ENCODE measurements around the gene KCNJ5.
A peak's percentile ranks its signal among the peaks of the same experiment; 100 is the strongest.

Gene KCNJ5

GRCh38 chr11:128848815-128849455, 42.2 kb upstream of the KCNJ5 start:
- TF ChIP-seq, protein P1, sequence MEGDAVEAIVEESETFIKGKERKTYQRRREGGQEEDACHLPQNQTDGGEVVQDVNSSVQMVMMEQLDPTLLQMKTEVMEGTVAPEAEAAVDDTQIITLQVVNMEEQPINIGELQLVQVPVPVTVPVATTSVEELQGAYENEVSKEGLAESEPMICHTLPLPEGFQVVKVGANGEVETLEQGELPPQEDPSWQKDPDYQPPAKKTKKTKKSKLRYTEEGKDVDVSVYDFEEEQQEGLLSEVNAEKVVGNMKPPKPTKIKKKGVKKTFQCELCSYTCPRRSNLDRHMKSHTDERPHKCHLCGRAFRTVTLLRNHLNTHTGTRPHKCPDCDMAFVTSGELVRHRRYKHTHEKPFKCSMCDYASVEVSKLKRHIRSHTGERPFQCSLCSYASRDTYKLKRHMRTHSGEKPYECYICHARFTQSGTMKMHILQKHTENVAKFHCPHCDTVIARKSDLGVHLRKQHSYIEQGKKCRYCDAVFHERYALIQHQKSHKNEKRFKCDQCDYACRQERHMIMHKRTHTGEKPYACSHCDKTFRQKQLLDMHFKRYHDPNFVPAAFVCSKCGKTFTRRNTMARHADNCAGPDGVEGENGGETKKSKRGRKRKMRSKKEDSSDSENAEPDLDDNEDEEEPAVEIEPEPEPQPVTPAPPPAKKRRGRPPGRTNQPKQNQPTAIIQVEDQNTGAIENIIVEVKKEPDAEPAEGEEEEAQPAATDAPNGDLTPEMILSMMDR (IDR thresholded peaks at IDR 0.05), result peak; percentile 77
- Mint-ChIP-seq H3K27me3 (ENCODE audit: low read depth, poor library complexity) (peaks cover 18% of the 10 kb centered on the region), H3K4me1 (peaks cover 6% of the 10 kb centered on the region), H3K27ac (peak overlapping the region; percentile 27), H3K4me3 (no peak overlapping the region), H3K36me3 (ENCODE audit: low read depth) (no peaks in the 10 kb centered on the region), H3K9me3 (no peaks in the 10 kb centered on the region)
- peak; percentile 80 for DNase-seq

DNA sequence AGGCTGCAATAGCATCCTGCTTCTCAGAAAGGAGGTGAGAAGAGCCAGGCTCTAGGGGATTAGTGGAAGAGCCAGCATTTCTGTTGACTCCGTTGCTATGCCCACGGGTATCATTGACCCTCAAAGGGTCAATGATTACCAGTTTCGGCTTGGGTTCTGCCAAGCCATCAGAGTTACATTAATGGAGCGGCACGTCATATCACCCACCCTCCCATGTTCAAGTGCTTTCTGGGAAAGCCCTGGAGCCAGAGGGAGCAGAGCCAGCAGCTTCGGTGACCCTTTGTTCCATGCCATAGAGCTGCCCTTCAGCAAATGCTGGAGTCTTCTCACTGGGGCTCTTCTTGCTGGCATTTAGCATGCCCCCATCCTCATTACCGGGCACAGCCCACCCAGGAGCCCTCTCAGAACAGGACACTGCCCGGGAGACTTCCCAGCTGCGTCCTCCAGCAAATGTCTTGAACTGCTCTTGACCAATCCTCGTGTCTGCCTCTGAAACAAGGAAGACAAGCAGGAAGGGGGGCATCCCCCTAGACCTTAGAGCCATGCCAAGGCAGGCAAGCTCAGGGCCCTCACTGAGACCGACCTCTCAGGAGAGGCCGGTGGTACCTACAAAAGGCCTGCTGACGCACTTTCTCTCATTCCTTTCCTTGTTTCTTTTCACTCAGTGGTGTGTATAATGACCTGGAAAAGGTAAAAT, 38.7 kb upstream of the KCNJ5 start:
- Mint-ChIP-seq H3K4me3 (no peak overlapping the region), H3K36me3 (ENCODE audit: low read depth) (no peaks in the 10 kb centered on the region), H3K27me3 (ENCODE audit: low read depth, poor library complexity) (peaks cover 34% of the 10 kb centered on the region), H3K27ac (no peak overlapping the region), H3K4me1 (peaks cover 21% of the 10 kb centered on the region), H3K9me3 (no peaks in the 10 kb centered on the region)
- DNase-seq, result no peak
- TF ChIP-seq, protein P1 (IDR thresholded peaks at IDR 0.05), result no peak

- Mint-ChIP-seq H3K9me3 (no peaks in the 10 kb centered on the region), H3K4me1 (peaks cover 25% of the 10 kb centered on the region), H3K4me3 (no peak overlapping the region), H3K36me3 (ENCODE audit: low read depth) (no peaks in the 10 kb centered on the region), H3K27me3 (ENCODE audit: low read depth, poor library complexity) (peaks cover 43% of the 10 kb centered on the region), H3K27ac (no peak overlapping the region)
- DNase-seq, result no peak
- TF ChIP-seq, protein P1 (IDR thresholded peaks at IDR 0.05), result no peak
These were observed 37.6 kb upstream of the KCNJ5 start for GRCh38 chr11:128853559-128853958.

DNA sequence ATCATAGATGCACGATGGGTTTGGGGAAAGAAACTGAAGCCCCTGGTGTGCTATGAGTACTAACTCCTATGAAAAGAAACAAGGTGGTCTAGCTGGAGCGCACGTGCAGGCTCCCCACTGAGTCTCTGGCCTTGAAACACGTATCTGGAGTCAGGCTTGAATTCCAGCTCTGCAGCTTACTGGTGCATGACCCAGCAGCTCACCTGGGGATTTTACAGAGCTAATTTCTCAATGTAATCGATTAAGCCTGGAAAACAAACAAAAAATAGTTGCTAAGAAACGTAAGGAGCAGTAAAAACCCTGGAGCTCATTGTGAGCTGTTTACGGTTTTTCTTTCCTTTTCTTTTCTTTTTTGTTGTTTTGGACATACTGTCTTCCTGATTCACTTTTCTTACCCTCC, 36.3 kb upstream of the KCNJ5 start:
- no peak overlapping the region for H3K27ac Mint-ChIP-seq
- no peak for DNase-seq
- TF ChIP-seq, protein P1 (IDR thresholded peaks at IDR 0.05), result no peak
- H3K36me3 Mint-ChIP-seq (ENCODE audit: low read depth), result no peaks in the 10 kb centered on the region
- H3K9me3 Mint-ChIP-seq, result no peaks in the 10 kb centered on the region
- peaks cover 48% of the 10 kb centered on the region for H3K27me3 Mint-ChIP-seq (ENCODE audit: low read depth, poor library complexity)
- H3K4me3 Mint-ChIP-seq, result no peak overlapping the region
- H3K4me1 Mint-ChIP-seq, result peaks cover 19% of the 10 kb centered on the region

DNA sequence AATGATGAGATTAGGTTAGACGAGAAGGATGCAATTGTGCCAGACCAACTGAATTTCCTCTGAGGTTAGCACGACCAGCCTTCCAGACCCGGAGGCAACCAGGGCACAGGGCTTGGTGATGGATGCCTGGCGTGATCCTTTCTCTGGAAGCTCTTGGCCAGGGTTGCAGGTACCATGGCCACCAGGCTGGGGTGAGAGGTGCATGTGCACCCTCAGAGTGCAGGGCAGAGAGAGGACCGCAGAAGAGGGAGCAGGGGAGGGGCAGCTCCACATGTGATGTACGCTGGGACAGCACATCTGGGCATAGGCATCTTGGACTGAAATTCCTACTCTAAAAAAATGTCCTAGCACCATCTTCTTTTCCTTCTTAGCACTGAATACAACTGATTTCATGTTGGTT, 34.9 kb upstream of the KCNJ5 start:
- Mint-ChIP-seq H3K27ac (no peak overlapping the region), H3K9me3 (no peaks in the 10 kb centered on the region), H3K27me3 (ENCODE audit: low read depth, poor library complexity) (peaks cover 52% of the 10 kb centered on the region), H3K36me3 (ENCODE audit: low read depth) (no peaks in the 10 kb centered on the region), H3K4me1 (peaks cover 25% of the 10 kb centered on the region), H3K4me3 (no peak overlapping the region)
- TF ChIP-seq, protein P1 (IDR thresholded peaks at IDR 0.05), result no peak
- no peak for DNase-seq

DNA sequence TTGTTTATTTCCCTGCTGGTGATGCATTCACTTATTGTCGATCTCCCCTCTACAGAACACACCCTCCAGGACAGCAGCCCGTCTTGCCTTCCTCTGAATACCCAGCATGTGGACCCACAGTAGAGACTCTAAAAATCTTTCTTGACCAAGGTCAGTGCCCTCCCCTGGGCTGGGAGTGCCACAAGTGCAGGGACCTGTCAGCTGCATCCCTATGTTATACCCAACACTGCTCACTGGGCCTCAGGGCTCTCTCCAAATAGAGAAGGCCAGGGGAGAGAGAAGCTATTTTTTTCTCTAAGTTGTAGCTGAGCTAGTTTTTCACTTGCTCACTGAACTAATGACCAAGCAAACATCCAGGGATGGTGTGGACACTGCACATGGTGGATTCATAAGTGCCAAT, 33.8 kb upstream of the KCNJ5 start:
- Mint-ChIP-seq H3K9me3 (no peaks in the 10 kb centered on the region), H3K36me3 (ENCODE audit: low read depth) (no peaks in the 10 kb centered on the region), H3K27ac (no peak overlapping the region), H3K4me1 (peaks cover 30% of the 10 kb centered on the region), H3K27me3 (ENCODE audit: low read depth, poor library complexity) (peaks cover 59% of the 10 kb centered on the region), H3K4me3 (no peak overlapping the region)
- DNase-seq, result no peak
- TF ChIP-seq, protein P1 (IDR thresholded peaks at IDR 0.05), result no peak

Measured in nephron progenitor cell (in vitro differentiated cells).